Fibroblast of gingiva (primary cell): ENCODE results near the gene UBAP2.
A peak's percentile ranks its signal among the peaks of the same experiment; 100 is the strongest.

Source experiments
- DNase-seq: peaks from one replicate; pipeline ENCODE4 v3.0.0-alpha.2; 2011; ENCODE audit warnings: low read depth

The UBAP2 gene

DNA sequence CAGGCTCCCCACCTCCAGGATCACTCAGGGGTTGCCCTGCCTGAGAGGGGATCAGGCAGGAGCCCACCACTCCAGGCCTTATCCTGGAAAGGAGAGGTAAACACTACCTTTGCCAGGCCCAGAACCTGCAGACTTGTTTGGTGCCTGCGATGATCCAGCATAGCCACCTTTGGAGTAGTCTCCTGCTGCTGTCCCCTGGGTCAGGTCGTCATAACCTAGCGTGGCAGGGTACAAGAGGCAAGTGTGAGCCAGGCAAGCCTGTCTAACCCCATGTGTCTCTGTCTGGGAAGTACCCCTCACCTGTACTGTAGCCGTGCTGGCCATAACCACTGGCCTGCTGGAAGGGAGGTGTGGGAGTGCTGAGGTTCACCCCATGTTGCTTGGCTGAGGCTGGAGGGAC, 125.6 kb downstream of the UBAP2 start:
- no peak for DNase-seq

DNA sequence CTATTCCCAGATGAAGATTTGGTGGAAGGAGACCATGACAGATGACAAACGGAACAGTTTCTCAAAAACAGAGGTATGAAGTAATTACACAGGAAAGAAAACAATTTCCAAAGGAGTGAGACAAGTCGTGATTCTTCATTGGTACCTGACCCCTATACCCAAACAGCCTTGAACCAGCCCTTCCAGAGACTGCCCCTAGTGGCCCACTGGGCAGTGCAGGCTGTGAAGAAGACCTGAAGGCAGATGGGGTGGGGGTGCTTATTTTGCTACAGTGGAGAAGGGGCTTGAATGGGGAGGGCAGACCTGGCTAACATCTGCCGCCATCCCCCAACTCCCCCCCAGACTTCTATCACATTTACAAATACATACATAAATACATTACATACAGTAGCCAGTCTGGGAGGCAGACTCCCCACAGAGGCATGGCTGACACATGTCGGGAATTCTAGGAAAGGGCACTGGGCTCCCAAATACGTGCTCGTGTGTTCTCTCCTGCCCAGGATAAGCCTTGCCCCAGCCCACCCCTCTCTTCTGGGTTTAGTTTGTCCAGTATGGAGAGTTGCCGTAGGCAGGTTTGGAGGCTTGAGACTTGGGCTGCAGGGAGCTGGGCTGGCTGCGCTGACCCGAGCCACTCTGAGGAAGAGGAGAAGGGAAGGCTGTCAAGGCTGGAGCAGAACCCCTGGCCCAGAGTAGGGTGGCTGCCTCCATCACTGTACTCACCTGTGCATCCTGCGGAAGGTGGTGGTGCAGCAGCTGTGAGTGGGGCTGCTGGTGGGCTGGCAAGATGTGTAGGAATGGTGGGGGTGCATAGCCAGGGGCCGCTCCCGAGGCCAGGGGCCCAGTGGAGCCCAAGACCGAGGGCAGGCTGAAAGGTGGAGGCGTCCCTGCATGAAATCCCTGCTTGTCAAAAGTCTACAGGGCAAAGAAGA, 126.5 kb downstream of the UBAP2 start:
- DNase-seq = no peak

DNA sequence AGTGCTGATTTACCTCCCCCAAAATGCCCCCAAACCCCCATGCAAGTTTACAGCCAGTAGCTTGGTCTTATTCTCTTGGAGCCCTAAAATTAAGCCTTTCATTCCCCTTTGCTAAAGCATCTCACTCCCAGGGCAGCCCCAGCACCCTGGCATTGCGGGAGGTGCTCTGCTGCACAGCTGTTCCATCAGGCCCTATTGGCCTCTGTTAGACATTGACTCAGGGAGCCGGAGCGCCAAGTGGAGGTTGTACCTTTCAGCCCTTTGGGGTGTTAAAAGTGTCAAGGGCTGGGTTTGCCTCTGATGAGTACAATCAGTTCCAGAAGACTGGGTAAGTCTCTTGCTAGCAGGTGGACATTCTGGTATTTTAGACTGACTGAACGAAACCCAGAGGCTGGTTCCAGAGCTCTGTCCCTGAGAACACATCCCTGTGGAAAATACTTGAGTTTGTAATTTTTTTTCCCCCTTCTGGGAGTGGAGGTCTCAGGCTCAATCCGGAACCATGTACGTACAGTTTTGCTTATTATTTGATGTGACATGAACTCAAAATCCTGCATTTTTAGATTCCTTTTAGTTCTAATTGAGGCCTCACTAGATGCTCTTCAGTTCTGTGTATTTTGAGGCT, 129.3 kb downstream of the UBAP2 start:
- DNase-seq = no peak

DNA sequence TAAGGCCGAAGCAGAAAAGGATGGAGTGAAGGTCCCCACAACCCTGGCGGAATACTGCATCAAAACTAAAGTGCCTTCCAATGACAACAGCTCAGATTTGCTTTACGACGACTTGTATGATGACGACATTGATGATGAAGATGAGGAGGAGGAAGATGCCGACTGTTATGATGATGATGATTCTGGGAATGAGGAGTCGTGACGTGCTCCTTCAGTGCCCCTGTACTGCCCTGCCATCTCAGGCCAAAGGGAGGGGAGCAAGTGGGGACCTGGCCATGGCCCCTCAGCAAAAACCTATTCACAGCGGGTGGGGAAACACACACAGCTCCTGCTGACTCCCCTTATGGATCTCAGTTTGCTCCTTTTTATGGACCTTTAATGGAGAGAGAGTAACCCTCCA, 131.7 kb downstream of the UBAP2 start:
- no peak for DNase-seq

DNA sequence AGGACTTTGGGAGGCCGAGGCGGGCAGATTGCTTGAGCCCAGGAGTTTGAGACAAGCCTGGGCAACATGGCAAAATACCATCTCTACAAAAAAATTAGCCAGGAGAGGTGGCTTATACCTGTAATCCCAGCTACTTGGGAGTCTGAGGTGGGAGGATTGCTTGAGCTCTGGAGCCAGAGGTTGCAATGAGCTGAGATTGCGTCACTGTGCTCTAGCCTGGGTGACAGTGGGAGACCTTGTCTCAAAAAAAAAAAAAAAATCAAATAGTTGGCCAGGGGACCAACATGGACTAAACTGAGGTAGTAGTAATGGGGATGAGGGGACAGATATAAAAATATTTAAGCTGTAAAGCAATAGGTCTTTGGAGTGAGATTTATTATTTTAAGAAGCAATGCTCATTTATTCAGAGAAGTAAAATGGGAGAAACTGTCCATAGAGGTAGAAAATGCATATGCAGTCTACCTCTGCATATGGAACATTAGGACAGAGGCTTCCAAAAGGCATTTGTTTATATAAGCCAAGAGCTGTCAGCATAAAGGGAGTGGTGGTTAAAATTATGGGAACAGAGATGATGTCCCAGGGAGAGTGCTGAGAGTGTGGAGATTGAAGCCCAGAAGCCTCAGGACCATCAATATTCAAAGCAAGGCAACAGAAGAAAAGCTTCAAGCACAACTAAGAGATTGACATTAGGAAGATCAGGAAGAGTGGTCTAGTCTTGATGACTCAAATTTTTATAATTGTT, 133.6 kb downstream of the UBAP2 start:
- no peak for DNase-seq

DNA sequence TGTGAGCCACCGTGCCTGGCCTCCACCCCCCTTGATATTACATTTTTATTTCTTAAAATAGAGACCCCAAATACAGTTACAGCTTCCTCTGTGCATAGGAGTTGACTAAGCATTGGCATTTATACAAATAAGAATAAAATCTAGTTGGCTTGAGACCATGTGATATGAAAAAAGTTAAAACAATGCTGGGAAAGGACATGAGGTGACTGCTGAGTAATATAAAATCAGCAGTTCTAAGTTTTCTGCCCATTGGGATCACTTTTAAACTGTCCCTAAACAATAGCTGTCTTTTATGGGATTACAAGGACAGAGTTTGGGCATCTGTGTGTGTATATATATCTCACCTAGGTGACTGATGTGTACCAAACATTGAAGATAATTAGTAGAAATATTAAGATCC, 135.1 kb downstream of the UBAP2 start:
- no peak for DNase-seq

DNA sequence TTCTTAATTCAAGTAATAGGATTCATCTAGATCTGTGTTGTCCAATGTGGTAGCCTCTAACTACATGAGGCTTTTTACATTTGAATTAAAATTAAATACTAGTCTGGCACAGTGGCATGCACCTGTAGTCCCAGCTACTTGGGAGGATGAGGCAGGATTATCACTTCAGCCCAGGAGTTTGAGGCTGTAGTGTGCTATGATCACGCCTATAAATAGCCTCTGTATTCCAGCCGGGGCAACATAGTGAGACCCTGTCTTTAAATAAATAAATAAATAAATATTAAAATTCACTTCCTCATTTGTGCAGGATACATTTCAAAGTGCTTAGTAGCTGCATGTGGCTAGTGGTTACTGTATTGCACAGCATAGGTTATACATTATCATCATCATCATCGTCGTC, 139.9 kb downstream of the UBAP2 start:
- no peak for DNase-seq

DNA sequence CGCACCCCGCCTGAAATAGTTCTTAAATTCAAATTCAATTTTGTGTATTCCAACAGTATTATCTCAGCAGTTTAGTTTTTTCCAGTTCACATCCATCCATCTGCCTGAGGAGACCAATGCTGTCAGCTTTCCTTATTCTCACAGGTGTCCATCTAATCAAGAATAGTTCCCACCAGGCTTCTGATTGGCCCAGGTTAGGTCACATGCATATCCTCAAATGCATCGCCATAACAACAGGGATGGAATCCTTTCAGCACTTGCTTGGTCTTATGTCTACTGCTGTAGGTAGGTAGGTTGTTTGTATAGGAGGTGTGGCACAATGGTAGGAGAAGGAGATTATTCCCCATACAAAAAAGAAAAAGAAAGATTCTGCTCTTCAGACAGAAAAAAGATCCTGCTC, 140.6 kb downstream of the UBAP2 start:
- no peak for DNase-seq

DNA sequence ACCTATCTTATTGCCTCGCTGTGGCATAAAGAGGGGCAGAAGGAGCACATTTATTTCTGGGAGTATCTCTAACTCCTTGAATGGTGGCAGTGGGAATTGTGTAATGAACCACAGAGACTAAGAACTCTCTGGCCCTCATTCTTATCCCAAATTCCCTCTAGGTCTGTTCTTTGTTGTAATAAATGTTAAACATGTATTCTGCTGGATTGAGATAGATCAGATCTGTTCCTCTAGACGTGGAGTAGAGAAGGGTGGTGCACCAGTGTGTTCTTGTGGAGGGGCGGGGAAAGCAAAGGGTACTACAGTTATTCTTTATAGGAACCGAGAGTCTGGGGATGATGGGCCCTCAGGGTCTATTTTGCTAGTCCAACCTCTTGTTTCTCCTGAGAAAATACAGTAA, 141.3 kb downstream of the UBAP2 start:
- DNase-seq = no peak

DNA sequence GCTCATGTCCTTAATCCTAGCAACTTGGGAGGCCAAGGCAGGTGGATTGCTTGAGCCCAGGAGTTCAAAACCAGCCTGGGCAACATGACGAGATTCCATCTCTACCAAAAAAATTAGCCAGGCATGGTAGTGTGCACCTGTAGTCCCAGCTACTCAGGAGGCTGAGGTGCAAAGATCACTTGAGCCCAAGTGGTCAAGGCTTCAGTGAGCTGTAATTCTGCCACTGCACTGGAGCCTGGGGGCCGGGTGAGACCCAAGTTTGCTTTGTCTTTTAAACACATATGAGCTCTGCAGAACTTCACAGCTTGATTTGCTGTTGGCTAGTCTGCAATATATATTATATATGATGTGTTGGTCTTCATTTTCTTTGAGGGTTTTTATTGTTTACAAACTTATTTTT, 141.9 kb downstream of the UBAP2 start:
- no peak for DNase-seq

DNA sequence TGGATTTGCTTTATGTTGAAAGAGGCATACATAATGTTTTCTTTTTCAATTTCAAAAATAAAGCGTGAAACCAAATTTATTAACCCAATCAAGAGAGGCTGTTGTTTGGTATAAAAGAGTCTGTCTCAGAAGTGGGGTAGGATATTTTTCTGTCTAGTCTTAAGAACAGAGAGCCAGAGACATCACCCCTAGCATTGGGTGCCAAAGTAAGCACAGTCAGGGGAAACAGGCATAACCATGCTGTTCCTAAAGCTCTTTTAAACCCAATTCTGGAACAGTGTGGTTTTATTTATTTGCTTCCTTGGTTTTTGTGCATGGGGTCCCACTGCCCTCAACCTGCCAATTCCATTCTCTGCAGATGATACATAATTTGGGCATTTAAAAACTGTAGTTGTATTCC, 143.6 kb downstream of the UBAP2 start:
- no peak for DNase-seq

DNA sequence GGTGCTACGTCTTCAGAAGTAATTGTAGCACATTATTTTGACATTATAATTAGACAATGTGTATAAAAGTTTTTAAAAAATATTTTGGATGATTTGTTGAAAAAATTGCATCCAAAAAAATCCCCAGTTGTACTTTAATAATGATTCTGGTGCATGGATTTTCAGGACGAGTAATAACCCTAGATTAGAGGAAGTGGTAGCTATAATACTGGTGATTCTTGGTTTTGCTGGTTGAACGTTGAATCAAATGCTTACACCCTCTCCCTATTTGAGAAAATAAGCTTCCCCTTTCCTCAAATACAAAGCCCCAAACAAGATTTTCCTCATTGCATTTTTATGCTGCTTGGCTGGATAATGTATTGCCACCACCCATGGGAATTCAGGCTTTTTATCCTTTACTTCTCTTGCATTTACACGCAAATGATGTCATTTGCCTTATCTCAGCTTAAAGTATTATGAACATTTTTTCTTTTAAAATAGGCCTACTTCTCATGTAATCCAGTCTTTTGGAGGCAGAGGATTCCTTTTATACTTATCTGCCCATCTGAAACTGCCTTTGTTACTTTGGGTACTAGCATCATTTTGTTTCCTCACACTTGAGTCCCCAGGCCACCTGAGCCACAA, 145.4 kb downstream of the UBAP2 start:
- DNase-seq = no peak

DNA sequence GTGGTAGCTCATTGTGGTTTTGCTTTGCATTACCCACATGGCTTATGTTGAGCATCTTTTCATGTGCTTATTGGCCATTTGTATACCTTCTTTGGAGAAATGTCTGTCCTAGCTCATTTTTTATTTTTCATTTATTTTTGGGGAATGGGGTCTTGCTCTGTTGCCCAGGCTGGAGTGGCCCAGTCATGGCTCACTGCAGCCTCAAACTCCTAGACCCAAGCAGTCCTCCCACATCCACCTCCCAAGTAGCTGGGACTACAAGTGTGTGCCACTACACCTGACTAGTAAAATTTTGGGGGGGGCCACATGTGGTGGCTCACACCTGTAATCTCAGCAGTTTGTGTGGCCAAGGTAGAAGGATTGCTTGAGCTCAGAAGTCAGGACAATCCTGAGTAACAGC, 154.4 kb downstream of the UBAP2 start:
- DNase-seq = no peak

DNA sequence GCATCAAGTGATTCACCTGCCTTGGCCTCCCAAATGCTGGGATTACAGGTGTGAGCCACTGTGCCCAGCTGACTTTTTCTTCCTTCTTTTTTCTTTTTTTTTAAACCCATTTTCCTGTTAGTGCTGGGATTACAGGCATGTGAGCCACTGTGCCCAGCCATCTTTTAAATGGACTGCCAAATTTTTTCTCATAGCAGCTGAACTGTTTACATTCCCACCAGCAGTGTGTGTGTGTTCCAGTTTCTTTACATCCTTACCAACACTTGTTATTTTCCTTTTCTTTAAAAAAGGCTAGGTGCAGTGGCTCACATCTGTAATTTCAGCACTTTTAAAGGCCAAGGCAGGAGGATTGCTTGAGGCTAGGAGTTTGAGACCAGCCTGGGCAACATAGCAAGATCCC, 154.8 kb downstream of the UBAP2 start:
- DNase-seq = no peak

DNA sequence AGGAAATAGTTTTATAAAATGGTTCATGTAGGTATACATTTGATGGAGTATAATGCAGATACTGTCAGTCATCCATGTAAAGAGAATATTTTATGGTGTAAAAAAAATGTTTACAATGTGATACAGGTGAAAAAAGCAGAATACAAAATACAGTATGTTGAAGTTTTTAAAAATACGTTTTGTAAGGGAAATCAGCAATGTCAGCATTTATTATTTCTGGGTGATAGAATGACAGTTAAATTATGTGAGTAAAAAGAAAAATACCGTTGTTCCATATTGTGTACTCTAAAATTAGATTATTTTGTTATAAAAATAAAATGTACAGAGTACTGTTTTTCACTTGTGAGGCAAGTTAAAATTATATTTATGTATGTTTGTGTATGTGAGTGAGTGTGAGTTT, 162.7 kb downstream of the UBAP2 start:
- no peak for DNase-seq

DNA sequence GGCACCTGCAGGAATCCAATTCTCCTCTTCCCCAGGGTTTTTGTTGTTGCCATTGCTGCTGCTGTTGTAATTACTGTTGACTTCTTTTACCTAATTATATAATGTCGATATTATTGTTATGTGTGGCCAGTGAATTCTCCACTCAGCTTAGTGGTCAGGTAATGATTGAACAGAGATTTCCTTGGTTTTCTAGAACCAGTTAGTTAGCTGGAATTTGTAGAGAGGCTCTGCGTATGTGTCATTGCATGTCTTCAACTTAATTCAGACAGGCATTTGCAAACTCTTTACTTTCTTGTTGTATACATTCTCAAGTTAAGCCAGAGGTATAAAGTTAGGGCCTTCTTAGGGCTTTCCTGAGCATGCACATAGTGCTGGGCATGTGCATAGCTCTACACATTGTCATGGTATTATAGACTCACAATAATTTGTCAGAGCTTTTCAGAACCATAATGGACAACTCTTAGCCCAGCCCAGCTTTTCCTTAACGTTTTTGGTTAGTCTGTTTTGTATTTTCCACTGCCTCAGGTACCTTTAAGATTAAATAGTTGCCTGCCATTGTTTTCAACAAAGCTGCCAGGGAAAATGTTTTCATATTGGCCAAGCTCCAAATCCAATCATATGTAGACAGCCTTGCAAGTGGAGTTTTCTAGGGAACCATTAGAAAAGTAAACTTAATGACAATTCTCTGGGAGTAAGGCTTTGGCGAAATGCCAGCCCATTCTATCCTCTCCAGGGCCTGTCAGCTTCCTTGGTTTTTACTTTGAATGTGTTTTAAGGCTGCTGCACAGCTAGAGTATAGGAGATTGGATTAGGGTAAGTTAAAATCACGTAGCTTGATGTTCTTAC, 163.6 kb downstream of the UBAP2 start:
- peak; percentile 1 for DNase-seq

DNA sequence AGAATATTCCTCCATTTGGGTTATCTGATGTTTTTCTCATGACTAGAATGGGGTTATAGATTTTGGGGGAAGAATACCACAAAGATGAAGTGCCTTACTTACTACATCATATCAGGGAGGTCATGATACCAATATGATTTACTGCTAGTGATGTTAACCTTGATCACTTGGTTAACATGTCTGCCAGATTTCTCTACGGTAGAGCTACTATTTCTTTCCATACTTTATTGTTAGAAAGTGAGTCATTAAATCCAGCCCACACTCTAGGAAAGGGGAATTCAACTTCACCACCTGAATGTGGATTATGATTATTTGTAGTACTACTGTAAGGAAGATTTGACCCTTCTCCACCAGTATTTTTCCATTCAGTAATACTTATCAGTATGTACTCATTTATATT, 167.1 kb downstream of the UBAP2 start:
- no peak for DNase-seq

DNA sequence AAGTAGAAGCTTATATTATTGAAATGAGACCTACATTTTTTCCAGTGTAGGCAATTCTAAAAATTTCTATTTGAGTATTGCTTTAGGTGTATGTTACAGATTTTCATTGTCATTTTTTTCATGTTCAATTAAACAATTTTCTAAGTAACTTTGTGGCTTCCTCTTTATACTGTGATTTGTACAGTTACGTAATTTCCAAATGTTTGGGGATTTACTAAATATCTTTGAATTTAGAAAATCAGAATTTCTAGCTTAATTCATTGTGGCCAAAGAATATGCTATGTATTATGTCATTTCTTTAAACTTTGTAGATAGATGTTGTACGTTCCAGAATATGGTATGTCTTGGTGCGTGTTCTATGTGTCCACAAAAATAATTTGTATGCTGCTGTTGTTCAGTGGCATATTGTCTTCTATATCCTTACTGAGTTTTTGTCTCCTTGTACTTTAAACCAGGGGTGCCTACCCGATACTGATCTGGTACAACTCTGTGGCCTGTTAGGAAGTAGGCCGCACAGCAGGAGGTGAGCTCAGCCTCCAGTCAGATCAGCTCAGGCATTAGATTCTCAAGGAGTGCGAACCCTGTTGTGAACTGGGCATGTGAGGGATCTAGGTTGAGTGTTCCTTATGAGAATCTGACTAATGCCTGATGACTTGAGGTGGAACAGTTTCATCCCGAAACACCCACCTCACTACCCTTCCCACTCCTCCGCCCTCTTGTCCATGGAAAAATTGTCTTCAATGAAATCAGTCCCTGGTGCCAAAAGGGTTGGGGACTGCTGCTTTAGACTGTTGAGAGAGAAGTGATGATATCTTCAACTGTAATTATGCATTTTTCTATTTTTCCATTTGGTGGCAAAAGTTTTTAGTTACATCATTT, 168.2 kb downstream of the UBAP2 start:
- DNase-seq = no peak

DNA sequence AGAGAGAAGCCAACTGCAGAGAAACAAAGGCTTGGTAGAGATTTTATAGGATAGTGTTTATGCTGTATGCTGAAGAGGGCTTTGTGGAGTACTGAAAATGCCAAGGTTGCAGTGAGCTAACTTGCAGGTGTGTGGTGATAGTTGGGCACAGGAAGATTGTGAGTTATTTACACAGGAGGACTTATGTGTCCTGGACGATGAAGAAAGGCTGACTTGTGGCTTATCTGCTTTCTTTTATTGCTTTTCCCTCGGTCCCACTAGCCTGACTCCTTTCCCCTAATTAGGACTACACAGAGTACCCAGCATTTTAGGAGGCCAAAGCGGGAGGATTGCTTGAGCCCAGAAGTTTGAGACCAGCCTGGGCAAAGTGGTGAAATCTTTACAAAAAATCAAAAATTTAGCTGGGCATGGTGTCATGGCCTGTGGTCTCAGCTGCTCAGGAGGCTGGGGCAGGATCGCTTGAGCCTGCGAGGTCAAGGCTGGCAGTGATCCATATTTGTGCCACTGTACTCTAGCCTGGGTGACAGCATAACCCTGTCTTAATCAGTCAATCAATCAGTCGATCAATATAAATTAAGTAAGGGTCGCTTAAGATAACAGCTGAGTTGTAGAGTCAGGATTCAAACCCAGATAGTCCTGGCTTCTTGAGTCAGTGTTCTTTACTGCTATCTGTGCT, 169.9 kb downstream of the UBAP2 start:
- DNase-seq = no peak
